Parietal lobe (tissue), 2 donors: ENCODE results near the gene TRAPPC13. TPM values are rescaled to one million over a fixed set of nuclear protein-coding genes. Genes with fewer than 3 reads are reported as not detected.

Source experiments
- small RNA-seq: library from RNA; depleted of rRNA; stranded (forward); fragments of <200 nt; gene quantifications from one replicate; pipeline ENCODE3, GENCODE V24; 2014; ENCODE audit warnings: low replicate concordance
- total RNA-seq: library from RNA; depleted of rRNA; stranded (reverse); fragments of >200 nt; gene quantifications from one replicate; pipeline ENCODE4 v1.2.3, GENCODE V29; 2014

TRAPPC13 gene, protein sequence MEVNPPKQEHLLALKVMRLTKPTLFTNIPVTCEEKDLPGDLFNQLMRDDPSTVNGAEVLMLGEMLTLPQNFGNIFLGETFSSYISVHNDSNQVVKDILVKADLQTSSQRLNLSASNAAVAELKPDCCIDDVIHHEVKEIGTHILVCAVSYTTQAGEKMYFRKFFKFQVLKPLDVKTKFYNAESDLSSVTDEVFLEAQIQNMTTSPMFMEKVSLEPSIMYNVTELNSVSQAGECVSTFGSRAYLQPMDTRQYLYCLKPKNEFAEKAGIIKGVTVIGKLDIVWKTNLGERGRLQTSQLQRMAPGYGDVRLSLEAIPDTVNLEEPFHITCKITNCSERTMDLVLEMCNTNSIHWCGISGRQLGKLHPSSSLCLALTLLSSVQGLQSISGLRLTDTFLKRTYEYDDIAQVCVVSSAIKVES
- 48.2 TPM for total RNA-seq

DNA sequence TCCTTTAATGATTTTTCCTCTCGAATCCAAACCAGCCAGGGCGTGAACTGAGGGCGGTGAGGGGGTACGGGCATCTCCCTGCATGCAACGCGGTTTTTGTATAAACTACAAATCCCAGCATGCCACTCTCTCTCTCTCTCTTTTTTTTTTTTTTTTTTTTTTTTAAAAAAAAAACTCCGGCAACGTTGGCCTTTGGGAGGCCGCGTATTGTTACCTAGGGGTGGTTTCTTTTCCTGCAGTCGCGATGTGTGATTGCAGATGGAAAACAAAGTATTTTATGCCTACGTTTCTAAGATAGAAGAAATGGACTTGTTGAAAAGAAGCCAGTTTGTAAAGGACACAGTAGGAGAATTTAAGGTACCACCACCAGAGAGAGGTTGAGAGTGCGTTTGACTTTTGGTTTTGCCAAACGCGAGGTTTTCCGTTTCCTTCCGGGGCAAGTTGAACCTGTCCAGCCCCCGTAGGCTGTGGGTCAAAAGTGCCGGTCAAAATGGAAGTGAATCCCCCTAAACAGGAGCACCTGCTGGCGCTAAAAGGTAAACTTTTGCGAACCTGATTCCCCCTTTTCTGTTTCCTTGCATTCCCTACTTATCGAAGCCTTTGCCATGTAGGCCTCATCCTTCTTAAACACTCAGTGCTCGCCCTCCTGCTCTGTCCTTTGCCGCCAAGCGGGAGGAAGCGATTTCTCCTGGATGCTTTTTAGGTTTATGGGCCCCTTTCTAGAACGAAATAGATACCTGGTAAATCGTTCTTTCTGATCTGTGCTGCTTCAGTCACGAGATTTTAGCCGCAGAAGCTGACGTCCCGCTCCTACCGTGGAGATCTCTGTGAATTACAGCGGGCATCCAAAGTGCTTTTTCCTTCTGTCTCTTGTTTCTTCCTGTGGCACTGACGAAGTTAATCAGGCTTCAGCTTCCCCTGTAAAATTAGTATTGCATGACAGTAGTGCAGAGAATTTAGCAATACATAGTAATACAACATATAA lies at the start of gene TRAPPC13, which contains the start of gene SHLD3:
TSS of gene TRAPPC13 (plus strand) at position 457 of the 985 bp plus-strand sequence. CDS start at position 491, 34 bp downstream.
TSS of gene SHLD3 (plus strand) at position 457 of the 985 bp plus-strand sequence. CDS start 4,561 bp downstream, outside the sequence.

DNA sequence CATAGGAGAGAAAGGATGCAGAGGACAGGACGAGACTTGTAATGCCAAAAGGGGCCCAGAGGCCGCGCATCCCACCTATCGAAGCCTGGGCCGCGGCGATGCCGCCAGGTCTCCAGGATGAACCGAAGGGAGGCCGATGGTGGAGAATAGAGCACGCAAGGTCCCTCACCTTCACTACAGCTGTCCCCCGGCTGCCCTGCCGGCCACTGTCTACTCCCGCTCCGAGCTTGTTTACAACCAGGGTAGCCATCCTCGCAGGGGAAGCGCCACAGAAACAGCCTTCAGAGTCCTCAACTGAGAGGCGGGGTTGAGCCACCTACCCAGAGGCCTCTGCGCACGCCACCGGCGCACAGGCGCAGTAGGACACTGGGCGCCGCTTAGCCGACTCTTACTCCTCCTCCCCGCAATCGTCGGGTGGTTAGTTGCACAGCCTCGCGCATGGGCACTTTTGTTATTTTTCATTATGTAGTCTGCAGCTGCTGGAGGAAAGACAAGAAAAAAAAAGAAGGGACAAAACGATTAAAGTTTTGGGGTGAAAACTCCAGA lies 729 bp upstream of the TRAPPC13 start, which contains the start of gene TRIM23:
TSS of gene TRIM23 (minus strand) at position 309 of the 546 bp plus-strand sequence. CDS start at position 250, 59 bp downstream.

Small RNA genes within 50 kb of the gene (small RNA-seq; reads per million reads assigned to genes)
- gene RNU6-540P, result not detected

Other genes starting within 250 kb of the TRAPPC13 start
- 11.9 TPM for gene ADAMTS6, start 143.1 kb upstream of the TRAPPC13 start, total RNA-seq
- gene CENPK, start 61.9 kb upstream of the TRAPPC13 start, total RNA-seq, result 11.3 TPM
- 74.5 TPM for gene PPWD1, start 61.7 kb upstream of the TRAPPC13 start, total RNA-seq
- 91.4 TPM for gene TRIM23, start 694 bp upstream of the TRAPPC13 start, total RNA-seq
- 10.0 TPM for gene SHLD3, start within 50 bp of the TRAPPC13 start, total RNA-seq
- 25.4 TPM for gene SGTB, start 97.1 kb downstream of the TRAPPC13 start, total RNA-seq
- gene NLN, start 97.2 kb downstream of the TRAPPC13 start, total RNA-seq, result 69.5 TPM